Esophagus squamous epithelium (tissue), 5 donors: ENCODE data around the gene FAM171A2. TPM values are rescaled to one million over a fixed set of nuclear protein-coding genes. Genes with fewer than 3 reads are reported as not detected.

ENCODE experiments used
- DNase-seq: peaks from one replicate; lab custom pipeline; 2025; lab: John Stamatoyannopoulos, UW
- H3K27ac ChIP-seq, 4 donors: fragments of 200-600 bp; sonication (generic); one replicate each; pipeline ENCODE4 v1.5.1; 2016 to 2019; ENCODE audit warnings: mild to moderate bottlenecking in 1 of 4
- H3K27me3 ChIP-seq, 4 donors: fragments of 200-600 bp; sonication (generic); 1 replicate in 3 of 4; 2 replicates in 1 of 4; pipeline versions ENCODE4 v1.5.1 to v1.6.0; 2017 to 2021; ENCODE audit warnings: antibody characterized with exemption in 1 of 4
- H3K36me3 ChIP-seq, 3 donors: fragments of 200-600 bp; sonication (generic); one replicate each; pipeline ENCODE4 v1.5.1; 2016 to 2019
- H3K4me1 ChIP-seq, 3 donors: fragments of 200-600 bp; sonication (generic); one replicate each; pipeline ENCODE4 v1.5.1; 2017 to 2019
- H3K4me3 ChIP-seq, 4 donors: fragments of 200-600 bp; sonication (generic); 1 replicate in 3 of 4; 2 replicates in 1 of 4; pipeline ENCODE4 v1.5.1; 2016 to 2019; ENCODE audit warnings: mild to moderate bottlenecking in 2 of 4, moderate library complexity in 1 of 4
- H3K9me3 ChIP-seq, 3 donors: fragments of 200-600 bp; sonication (generic); one replicate each; pipeline ENCODE4 v1.5.1; 2016 to 2019
- POLR2A ChIP-seq, 4 donors: fragments of 450-650 bp; IDR thresholded peaks; one replicate each; pipeline ENCODE4 v1.6.1; 2017; ENCODE audit warnings: antibody characterized with exemption in 4 of 4, mild to moderate bottlenecking in 4 of 4, moderate library complexity in 3 of 4
- WGBS, 2 donors: methylation state at CpG; one replicate each; pipeline ENCODE4 v1.1.5; 2018; 5-methylcytosine and 5-hydroxymethylcytosine counted together
- intact Hi-C: fragments of 100-400 bp; cut with DNase I; formaldehyde crosslinking; loops from one replicate; pipeline ENCODE4 v1.15.0; 2022
- total RNA-seq, 4 donors: library from RNA; depleted of rRNA; stranded (reverse); fragments of >200 nt; gene quantifications; one replicate each; pipeline ENCODE4 v1.1.0, GENCODE V29; 2016
- TF ChIP-seq, protein P1 (sequence below), 6 experiments: fragments of 450-650 bp in 4 of 6; fragments of 200-600 bp in 2 of 6; sonication (generic) in 2 of 6; IDR thresholded peaks; one replicate each; pipeline ENCODE4 v1.5.1; 2016 to 2019; ENCODE audit warnings: antibody characterized with exemption in 6 of 6, mild to moderate bottlenecking in 4 of 6, moderate library complexity in 4 of 6
- donor health status: DM: yes; HTN: yes; CAD: no.

Gene FAM171A2
- 10 to 100 TPM in 1 of 4 donors, 1 to 10 TPM in 2, under 1 TPM in 1; 0.35 to 17.4 (median 3.2) TPM for total RNA-seq

GRCh38 chr17:44363613-44364159, at the start of gene FAM171A2:
Gene FAM171A2, minus strand, starts transcription at chr17:44363853. Its CDS starts 139 bp downstream, at chr17:44363714.
- intact Hi-C loops, result no loop called here
- H3K4me3 ChIP-seq, result peak within 1 kb of the TSS; percentile 64 to 84 (median 72)
- 0 to 4% methylated on average over 1 to 8 of the region's 63 CpGs for WGBS, 2 donors
- H3K9me3 ChIP-seq, result no peaks in the 10 kb centered on the region
- peaks cover 3 to 59% (median 14%) of the 10 kb centered on the region in 3 donors for H3K4me1 ChIP-seq
- DNase-seq, result no peak
- no peaks in the 10 kb centered on the region for H3K36me3 ChIP-seq
- H3K27ac ChIP-seq, result peak within 1 kb of the TSS in 3 of 4 donors; percentile 45 to 58 (median 48)
- H3K27me3 ChIP-seq, result peaks cover 0 to 18% (median 0%) of the 10 kb centered on the region in 4 donors
- TF ChIP-seq, protein P1, sequence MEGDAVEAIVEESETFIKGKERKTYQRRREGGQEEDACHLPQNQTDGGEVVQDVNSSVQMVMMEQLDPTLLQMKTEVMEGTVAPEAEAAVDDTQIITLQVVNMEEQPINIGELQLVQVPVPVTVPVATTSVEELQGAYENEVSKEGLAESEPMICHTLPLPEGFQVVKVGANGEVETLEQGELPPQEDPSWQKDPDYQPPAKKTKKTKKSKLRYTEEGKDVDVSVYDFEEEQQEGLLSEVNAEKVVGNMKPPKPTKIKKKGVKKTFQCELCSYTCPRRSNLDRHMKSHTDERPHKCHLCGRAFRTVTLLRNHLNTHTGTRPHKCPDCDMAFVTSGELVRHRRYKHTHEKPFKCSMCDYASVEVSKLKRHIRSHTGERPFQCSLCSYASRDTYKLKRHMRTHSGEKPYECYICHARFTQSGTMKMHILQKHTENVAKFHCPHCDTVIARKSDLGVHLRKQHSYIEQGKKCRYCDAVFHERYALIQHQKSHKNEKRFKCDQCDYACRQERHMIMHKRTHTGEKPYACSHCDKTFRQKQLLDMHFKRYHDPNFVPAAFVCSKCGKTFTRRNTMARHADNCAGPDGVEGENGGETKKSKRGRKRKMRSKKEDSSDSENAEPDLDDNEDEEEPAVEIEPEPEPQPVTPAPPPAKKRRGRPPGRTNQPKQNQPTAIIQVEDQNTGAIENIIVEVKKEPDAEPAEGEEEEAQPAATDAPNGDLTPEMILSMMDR (IDR thresholded peaks at IDR 0.05), result peak; percentile 54 to 79 (median 66)
- no peak for TF ChIP-seq POLR2A (IDR thresholded peaks at IDR 0.05)

DNA sequence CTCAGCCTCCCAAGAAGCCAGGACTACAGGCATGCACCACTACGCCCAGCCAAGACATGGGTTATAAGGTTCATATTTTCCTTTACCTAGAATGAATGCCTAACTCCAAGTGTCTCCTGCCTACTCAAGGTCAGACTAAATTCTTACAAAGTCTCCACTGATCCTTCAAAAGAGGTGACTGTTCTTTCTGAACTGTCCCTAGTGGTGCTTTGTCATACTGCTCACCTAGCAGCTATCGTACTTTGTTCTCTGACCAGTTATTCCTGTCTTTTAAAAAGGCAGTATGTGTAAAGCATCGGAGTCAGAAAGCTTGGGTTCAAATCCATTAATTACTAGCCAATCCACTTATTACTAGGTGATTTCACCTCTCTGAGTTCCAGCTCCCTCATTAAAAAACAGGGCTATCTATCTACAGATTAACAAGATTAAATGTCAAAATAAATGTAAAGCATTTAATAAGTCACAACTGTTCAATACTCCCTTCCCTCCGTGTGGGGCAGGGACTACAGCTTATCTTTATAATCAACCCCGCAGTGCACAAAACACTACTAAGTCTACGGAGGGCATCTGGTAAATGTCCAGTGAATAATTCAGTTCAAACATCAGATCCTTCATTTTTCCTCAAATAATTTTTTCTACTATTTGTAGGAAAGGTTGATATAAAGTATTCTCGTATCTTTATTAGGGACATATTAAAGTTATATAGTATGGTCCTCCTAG, 45.8 kb upstream of the FAM171A2 start:
- no peak overlapping the region for H3K27ac ChIP-seq
- no peaks in the 10 kb centered on the region for H3K27me3 ChIP-seq
- no peak for DNase-seq
- TF ChIP-seq, protein P1 (IDR thresholded peaks at IDR 0.05), result peak in 1 of 6 experiments; percentile 50
- no peak for TF ChIP-seq POLR2A (IDR thresholded peaks at IDR 0.05)
- intact Hi-C loops, result no loop called here
- no peak overlapping the region for H3K4me3 ChIP-seq
- peaks cover 0 to 4% (median 0%) of the 10 kb centered on the region in 3 donors for H3K4me1 ChIP-seq
- H3K9me3 ChIP-seq, result no peaks in the 10 kb centered on the region
- 78 to 84% methylated on average over 6 to 7 of the region's 7 CpGs for WGBS, 2 donors
- H3K36me3 ChIP-seq, result peaks cover 0 to 64% (median 6%) of the 10 kb centered on the region in 3 donors

- TF ChIP-seq, protein P1 (IDR thresholded peaks at IDR 0.05), result no peak
- TF ChIP-seq POLR2A (IDR thresholded peaks at IDR 0.05), result no peak
- Histone ChIP-seq H3K36me3 (peaks cover 0 to 66% (median 10%) of the 10 kb centered on the region in 3 donors), H3K27me3 (no peaks in the 10 kb centered on the region), H3K27ac (no peak overlapping the region), H3K4me3 (no peak overlapping the region), H3K9me3 (no peaks in the 10 kb centered on the region), H3K4me1 (peaks cover 0 to 4% (median 0%) of the 10 kb centered on the region in 3 donors)
- DNase-seq, result no peak
- WGBS, 2 donors, result 90 to 100% methylated on average over 4 of the region's 4 CpGs
- intact Hi-C loops, result no loop called here
Observed at GRCh38 chr17:44408786-44409185, 45.1 kb upstream of the FAM171A2 start.

DNA sequence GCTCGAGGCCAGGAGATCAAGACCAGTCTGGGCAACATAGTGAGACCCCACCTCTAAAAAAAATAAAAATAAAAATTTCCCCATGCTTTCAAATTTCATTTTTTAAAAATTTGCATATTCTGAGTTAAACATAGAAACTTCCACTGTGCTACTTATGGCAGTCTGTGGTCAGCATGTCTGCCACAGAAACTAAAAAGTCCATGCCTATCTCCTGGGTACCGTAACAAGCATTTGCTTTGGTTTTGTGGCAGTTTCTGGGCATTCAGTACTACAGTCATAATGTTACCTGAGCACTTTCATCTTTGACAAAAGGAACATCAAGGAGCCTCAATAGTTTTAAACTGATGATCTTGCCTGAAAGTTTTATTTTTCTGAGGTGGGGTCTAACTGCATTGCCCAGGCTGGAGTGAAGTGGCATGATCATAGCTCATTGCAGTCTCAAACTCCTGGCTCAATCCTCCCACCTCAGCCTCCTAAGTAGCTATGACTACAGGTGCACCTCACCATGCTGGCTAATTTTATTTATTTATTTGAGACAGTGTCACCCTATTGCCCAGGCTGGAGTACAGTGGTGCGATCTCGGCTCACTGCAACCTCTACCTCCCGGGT, 39.0 kb upstream of the FAM171A2 start:
- Histone ChIP-seq H3K36me3 (peaks cover 16 to 90% (median 40%) of the 10 kb centered on the region in 3 donors), H3K9me3 (no peaks in the 10 kb centered on the region), H3K27ac (no peak overlapping the region), H3K27me3 (no peaks in the 10 kb centered on the region), H3K4me3 (no peak overlapping the region), H3K4me1 (no peaks in the 10 kb centered on the region)
- intact Hi-C loops, result no loop called here
- WGBS, 2 donors, result 78 to 90% methylated on average over 2 to 5 of the region's 5 CpGs
- TF ChIP-seq, protein P1 (IDR thresholded peaks at IDR 0.05), result no peak
- TF ChIP-seq POLR2A (IDR thresholded peaks at IDR 0.05), result no peak
- DNase-seq, result no peak
